Central memory CD8-positive, alpha-beta T cell (primary cell): ENCODE data around the gene PPM1L.

Source experiments
- ATAC-seq: fragments of 150-1000 bp; cut with Tn5 transposase; replicated peaks from 2 replicates; pipeline ENCODE4 v1.10.0; 2022; ENCODE audit warnings: mild to moderate bottlenecking, moderate FRiP score, moderate number of reproducible peaks; ENCODE audit not compliant: poor library complexity, severe bottlenecking; ENCODE audit errors: extremely low read depth
- DNase-seq, 2 donors: peaks; one replicate each; pipeline ENCODE4 v3.0.0; 2021; ENCODE audit warnings: low spot score in 2 of 2
- H3K27ac Mint-ChIP-seq: one replicate; pipeline ENCODE4 v1.8.0; 2022; ENCODE audit warnings: low read depth, mild to moderate bottlenecking, moderate library complexity, mixed read lengths
- H3K27me3 Mint-ChIP-seq: one replicate; pipeline ENCODE4 v1.8.0; 2022; ENCODE audit warnings: mixed read lengths
- H3K36me3 Mint-ChIP-seq: one replicate; pipeline ENCODE4 v1.8.0; 2022; ENCODE audit warnings: mild to moderate bottlenecking, moderate library complexity, mixed read lengths; ENCODE audit not compliant: insufficient read depth
- H3K4me1 Mint-ChIP-seq: one replicate; pipeline ENCODE4 v1.8.0; 2022; ENCODE audit warnings: mixed read lengths
- H3K4me3 Mint-ChIP-seq: one replicate; pipeline ENCODE4 v1.8.0; 2022; ENCODE audit warnings: mild to moderate bottlenecking, moderate library complexity, mixed read lengths
- H3K9me3 Mint-ChIP-seq: one replicate; pipeline ENCODE4 v1.8.0; 2022; ENCODE audit warnings: mixed read lengths

The PPM1L gene

DNA sequence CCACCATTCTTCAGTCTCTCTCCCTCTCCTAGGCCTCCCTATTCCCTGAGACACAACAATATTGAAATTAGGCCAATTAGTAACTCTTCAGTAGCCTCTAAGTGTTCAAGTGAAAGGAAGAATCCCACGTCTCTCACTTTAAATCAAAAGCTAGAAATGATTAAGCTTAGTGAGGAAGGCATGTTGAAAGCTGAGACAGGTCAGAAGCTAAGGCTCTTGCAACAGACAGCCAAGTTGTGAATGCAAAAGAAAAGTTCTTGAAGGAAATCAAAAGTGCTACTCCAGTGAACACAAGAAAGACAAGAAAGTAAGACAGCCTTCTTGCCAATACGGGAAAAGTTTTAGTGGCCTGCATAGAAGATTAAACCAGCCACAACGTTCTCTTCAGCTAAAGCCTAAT, 41.3 kb downstream of the PPM1L start:
- Mint-ChIP-seq H3K9me3 (no peaks in the 10 kb centered on the region), H3K27me3 (peaks cover 10% of the 10 kb centered on the region), H3K4me1 (peaks cover 11% of the 10 kb centered on the region), H3K4me3 (no peak overlapping the region), H3K27ac (no peak overlapping the region), H3K36me3 (no peaks in the 10 kb centered on the region)
- ATAC-seq (no peak), DNase-seq (no peak)

DNA sequence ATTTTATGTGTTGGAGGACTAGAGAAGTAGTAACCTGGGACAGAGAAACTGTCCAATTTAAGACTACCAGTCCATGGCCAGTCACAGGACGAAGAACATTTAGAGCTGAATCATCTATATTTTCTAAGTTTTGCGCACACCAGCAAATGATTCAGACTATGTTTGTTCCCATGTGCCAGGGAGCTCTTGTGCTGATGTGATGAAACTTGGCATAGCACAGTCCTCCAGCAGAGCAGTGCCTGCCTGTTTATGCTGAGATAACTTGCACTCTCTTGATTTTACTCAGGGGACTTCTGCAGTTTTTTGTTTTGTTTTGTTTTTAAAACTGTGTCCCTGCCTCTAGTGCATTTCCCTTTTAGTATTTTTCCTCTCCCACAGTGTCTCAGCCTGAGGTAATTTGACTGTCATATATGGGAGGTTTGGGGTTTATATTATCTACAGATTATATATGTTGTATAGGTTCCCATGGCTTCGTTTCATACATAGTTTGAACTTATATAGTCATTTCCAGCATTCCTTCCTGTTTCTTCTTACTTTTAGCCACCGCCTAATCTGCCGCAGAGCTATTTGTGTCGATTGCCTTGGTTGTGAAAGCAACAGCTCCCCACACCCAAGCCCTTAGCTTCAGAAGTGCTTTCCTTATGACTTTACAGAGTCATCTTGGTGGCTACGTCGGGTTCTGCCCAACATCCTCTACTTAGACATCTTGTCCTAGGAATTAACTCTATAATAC, 45.5 kb downstream of the PPM1L start:
- Mint-ChIP-seq H3K27me3 (no peaks in the 10 kb centered on the region), H3K9me3 (no peaks in the 10 kb centered on the region), H3K27ac (peak overlapping the region; percentile 56), H3K4me1 (peaks cover 12% of the 10 kb centered on the region), H3K4me3 (peak overlapping the region; percentile 60), H3K36me3 (peaks cover 3% of the 10 kb centered on the region)
- no peak for DNase-seq
- peak; percentile 76 for ATAC-seq

DNA sequence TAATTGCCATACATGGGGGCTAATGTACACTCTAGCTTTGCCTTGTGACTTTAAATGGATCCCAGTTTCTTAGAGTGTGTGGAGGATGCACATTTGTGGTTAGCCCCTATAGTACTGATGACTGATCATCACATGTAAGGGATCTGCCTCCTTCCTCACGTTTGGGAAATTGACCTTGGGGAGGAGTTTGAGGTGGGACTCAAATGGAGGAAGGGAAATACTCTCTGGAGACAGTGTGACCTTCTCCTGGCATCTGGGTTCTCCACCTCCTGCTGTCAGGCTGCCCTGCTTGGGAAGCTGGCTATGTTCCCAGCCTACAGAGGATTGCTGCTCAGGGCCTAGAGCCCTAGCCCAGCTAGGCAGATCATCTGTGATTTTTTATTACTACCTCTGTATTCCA, 48.7 kb downstream of the PPM1L start:
- H3K4me3 Mint-ChIP-seq = no peak overlapping the region
- no peak for ATAC-seq
- H3K4me1 Mint-ChIP-seq = peaks cover 12% of the 10 kb centered on the region
- no peak overlapping the region for H3K27ac Mint-ChIP-seq
- no peaks in the 10 kb centered on the region for H3K9me3 Mint-ChIP-seq
- DNase-seq = no peak
- peaks cover 3% of the 10 kb centered on the region for H3K36me3 Mint-ChIP-seq
- H3K27me3 Mint-ChIP-seq = no peaks in the 10 kb centered on the region

DNA sequence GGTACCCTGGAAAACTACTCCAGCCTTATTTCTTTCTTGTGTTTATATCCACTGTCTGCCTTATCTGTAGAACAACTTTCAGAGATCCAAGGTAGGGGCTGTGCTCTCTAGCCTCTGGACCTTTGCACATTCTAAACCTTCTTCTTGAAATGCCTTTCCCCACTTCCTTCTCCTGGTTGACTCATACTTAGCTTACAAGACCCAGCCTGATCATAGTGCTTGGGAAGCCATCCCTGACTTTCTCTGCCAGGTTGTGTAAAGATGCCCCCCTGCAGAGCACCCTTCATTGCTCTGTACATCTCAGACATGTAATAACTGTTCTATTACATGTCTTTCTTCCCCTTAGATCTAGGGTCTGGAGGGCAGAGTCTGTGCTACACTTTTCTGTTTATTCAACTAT, 50.1 kb downstream of the PPM1L start:
- Mint-ChIP-seq H3K27me3 (no peaks in the 10 kb centered on the region), H3K4me1 (peaks cover 12% of the 10 kb centered on the region), H3K4me3 (no peak overlapping the region), H3K9me3 (no peaks in the 10 kb centered on the region), H3K27ac (no peak overlapping the region), H3K36me3 (peaks cover 3% of the 10 kb centered on the region)
- DNase-seq (no peak), ATAC-seq (no peak)

DNA sequence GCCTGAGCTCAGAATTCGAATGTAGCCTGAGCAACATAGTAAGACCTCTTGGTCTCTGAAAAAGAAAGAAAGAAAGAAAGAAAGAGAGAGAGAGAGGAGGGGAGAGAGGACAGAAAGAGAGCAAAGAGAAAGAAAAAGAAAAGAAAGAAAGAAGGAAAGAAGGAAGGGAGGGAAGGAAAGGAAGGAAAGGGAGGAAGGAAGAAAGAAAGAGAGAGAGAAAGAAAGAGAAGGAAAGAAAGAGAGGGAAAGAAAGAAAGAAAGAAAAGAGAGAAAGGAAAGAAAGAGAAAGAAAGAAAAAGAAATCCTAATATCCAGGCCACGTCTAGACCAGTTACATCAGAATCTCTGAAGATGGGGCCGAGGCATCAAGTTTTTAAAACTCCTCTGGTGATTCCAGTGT, 50.7 kb downstream of the PPM1L start:
- DNase-seq = no peak
- Mint-ChIP-seq H3K36me3 (peaks cover 3% of the 10 kb centered on the region), H3K4me1 (peaks cover 7% of the 10 kb centered on the region), H3K27ac (no peak overlapping the region), H3K4me3 (no peak overlapping the region), H3K9me3 (no peaks in the 10 kb centered on the region), H3K27me3 (no peaks in the 10 kb centered on the region)
- ATAC-seq = no peak

DNA sequence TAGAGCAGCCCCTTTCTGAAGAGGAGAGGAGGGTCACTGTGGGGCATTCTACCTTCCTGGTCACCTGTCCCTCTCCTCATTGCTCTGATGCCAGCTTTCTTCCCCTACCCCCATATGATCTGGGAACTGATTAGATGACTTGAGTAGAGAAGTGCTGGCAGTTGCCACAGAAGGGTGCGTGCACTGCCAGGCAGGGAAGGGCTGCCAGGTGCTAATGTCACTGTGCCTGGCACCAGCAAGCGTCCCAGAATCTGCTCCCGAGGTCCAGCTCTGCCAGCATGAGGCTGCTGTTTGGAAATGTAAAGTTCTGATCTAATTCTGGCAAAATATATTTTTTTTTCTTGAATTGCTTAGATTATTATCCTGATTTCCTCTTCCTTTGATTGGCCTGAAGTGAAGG, 52.8 kb downstream of the PPM1L start:
- peaks cover 3% of the 10 kb centered on the region for H3K36me3 Mint-ChIP-seq
- ATAC-seq (no peak), DNase-seq (no peak)
- no peaks in the 10 kb centered on the region for H3K27me3 Mint-ChIP-seq
- H3K4me3 Mint-ChIP-seq = no peak overlapping the region
- no peaks in the 10 kb centered on the region for H3K9me3 Mint-ChIP-seq
- no peak overlapping the region for H3K27ac Mint-ChIP-seq
- peaks cover 6% of the 10 kb centered on the region for H3K4me1 Mint-ChIP-seq

DNA sequence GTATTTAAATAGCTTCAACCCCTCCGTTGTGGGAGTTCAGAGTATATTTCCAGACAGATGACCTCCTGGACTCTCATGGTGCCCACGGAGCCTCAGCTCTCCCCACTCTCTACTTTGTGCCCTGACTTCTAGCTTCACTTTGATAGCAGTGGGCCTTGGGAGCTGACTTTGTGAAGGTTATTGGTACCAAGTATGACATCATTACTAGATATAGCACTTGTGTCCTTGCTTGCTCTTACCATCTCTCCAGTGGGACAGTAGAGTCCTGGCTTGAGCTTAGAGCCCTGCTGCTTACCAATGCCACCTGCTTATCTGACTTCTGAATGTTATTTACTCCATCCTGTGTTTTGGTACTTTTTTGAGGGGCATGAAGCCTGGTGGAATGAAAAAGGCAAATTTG, 53.4 kb downstream of the PPM1L start:
- H3K27ac Mint-ChIP-seq = no peak overlapping the region
- H3K9me3 Mint-ChIP-seq = no peaks in the 10 kb centered on the region
- H3K27me3 Mint-ChIP-seq = no peaks in the 10 kb centered on the region
- H3K4me1 Mint-ChIP-seq = peaks cover 6% of the 10 kb centered on the region
- no peak overlapping the region for H3K4me3 Mint-ChIP-seq
- peaks cover 3% of the 10 kb centered on the region for H3K36me3 Mint-ChIP-seq
- DNase-seq (no peak), ATAC-seq (no peak)

DNA sequence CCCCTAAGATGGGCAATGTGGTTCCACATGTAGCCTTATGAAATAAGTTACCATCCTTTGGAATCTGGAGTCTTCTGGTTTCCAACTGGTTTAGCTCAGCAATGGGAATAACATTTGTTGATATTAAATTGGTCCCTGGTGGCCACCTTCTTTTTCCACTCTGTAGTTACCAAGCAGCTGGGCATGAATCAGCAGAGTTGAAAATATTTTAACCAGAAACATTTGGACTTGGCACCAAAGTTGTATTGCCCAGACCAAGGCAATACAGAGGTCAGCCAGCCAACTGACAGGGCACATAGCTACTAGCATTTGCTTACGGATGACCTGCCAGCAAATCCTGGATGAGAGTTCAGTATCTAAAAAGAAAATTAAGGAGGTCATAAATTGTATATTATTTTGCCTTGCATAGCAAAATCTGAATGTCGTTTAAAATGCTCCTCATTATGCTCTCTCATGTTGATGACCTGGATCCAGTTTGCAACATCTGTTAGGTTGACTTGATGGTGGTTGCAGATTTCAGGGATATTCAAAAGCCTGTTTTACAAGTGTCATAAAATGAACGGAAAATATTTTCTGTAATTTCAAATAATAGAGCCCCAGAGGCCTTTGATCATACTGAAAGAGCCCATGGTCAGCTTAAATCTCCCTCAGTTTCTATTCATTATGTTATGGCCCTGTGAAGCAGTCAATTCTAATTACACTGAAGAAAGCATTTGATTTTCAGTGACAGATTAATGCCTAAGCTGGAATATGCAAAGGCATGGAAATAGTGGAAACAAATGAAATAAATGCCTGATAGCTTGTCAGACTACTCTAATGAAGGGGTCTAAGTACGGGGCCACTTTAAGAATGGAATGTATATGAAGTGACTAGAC, 54.6 kb downstream of the PPM1L start:
- no peaks in the 10 kb centered on the region for H3K9me3 Mint-ChIP-seq
- H3K27me3 Mint-ChIP-seq = no peaks in the 10 kb centered on the region
- H3K4me3 Mint-ChIP-seq = no peak overlapping the region
- no peak for DNase-seq
- H3K27ac Mint-ChIP-seq = no peak overlapping the region
- H3K36me3 Mint-ChIP-seq = no peaks in the 10 kb centered on the region
- ATAC-seq = no peak
- H3K4me1 Mint-ChIP-seq = peaks cover 6% of the 10 kb centered on the region

DNA sequence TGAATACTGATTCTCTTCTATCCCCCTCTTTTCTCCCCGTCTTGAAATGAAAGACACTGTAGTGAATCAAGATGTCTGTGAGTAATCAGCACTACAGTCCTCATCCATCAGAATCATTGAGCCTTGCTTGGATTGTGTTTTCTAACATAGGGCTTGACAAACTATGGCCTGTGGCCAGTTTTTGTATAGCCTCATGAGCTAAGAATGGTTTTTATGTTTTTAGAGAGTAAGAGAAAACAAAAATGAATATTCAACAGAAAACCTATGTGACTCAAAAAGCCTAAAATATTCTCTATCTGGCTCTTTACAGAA, 55.2 kb downstream of the PPM1L start:
- Mint-ChIP-seq H3K27ac (no peak overlapping the region), H3K9me3 (no peaks in the 10 kb centered on the region), H3K4me3 (no peak overlapping the region), H3K27me3 (no peaks in the 10 kb centered on the region), H3K36me3 (no peaks in the 10 kb centered on the region), H3K4me1 (peaks cover 6% of the 10 kb centered on the region)
- no peak for ATAC-seq
- DNase-seq = no peak

DNA sequence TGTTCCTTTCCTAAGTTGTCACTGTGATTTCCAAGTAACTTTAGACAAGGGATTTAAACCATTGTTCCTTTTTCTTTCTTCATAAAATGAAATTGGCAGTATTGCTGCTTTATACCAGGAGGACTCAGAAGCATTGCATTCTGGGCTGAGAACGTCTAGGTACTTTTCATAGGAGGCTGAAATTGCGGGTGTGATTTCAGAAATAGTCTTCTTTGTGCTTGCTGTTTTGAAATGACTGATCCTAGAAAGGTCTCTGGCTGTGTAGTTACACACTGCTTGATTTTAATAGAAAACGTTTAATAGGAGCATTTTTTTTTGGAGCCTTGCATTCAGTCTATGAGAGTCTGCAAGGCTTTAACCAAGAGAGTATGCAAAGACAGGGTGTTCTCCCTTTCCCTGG, 56.3 kb downstream of the PPM1L start:
- Mint-ChIP-seq H3K4me3 (no peak overlapping the region), H3K36me3 (no peaks in the 10 kb centered on the region), H3K9me3 (no peaks in the 10 kb centered on the region), H3K27ac (no peak overlapping the region), H3K27me3 (no peaks in the 10 kb centered on the region), H3K4me1 (peaks cover 6% of the 10 kb centered on the region)
- ATAC-seq = no peak
- DNase-seq = no peak

DNA sequence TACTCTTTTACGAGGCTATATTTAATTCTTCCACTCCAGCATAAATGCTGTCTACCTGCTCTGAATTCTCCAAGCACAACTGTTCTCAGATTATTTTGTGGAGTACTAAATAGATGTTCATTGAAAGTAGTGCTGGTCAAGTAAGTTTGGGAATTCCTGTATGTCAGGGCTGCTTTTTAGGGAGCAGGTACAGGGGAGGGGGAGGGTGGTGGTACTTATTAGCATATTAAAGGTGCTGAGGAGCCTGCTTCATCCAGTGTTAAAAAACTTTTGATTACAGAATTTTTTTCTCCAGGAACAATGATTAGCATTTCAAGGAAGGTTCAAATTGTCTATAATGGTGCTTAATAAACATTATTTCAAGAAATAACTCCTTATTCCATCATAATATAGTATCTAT, 59.2 kb downstream of the PPM1L start:
- no peak for ATAC-seq
- H3K36me3 Mint-ChIP-seq = no peaks in the 10 kb centered on the region
- H3K4me1 Mint-ChIP-seq = peaks cover 6% of the 10 kb centered on the region
- H3K9me3 Mint-ChIP-seq = no peaks in the 10 kb centered on the region
- no peak for DNase-seq
- H3K4me3 Mint-ChIP-seq = no peak overlapping the region
- H3K27me3 Mint-ChIP-seq = no peaks in the 10 kb centered on the region
- no peak overlapping the region for H3K27ac Mint-ChIP-seq

DNA sequence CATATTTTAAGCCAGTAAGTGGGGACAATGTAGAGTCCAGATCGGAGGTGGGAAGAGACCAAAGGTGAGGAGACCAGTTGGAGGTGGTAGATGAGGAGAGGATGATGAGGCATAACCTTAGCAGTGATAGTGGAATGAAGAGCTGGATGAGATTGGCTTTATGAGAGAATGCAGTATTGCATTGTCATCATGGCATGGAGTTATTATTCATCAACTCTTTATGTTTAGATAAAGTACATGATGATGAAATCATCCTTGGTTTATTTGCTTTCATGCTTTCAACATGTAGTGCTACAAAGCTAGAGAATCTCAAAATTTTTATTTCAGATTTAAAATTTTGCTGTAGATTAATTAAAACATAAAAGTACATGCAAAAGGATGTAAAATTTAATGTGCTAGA, 64.0 kb downstream of the PPM1L start:
- H3K36me3 Mint-ChIP-seq = no peaks in the 10 kb centered on the region
- no peak for ATAC-seq
- no peaks in the 10 kb centered on the region for H3K27me3 Mint-ChIP-seq
- no peak overlapping the region for H3K4me3 Mint-ChIP-seq
- DNase-seq = no peak
- H3K4me1 Mint-ChIP-seq = no peaks in the 10 kb centered on the region
- H3K27ac Mint-ChIP-seq = no peak overlapping the region
- no peaks in the 10 kb centered on the region for H3K9me3 Mint-ChIP-seq

DNA sequence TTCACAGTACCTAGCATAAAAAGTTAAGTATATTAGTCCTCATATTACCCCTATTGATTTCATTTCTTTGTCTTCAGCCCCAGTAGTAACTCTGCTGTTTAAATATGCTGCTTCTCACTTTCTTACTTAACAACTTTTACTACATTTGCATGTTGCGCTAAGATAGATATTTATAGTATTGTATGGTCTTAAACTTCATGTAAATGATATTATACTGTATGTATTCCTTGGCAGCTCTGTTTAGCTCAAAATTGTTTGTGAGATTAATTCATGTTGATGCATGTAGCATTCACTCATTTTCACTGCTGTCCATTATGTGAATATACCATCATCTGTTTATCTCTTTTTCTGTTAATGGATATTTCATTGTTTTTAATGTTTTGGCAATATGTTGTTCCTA, 64.4 kb downstream of the PPM1L start:
- no peak overlapping the region for H3K27ac Mint-ChIP-seq
- DNase-seq = no peak
- H3K36me3 Mint-ChIP-seq = no peaks in the 10 kb centered on the region
- H3K4me1 Mint-ChIP-seq = no peaks in the 10 kb centered on the region
- ATAC-seq = no peak
- no peaks in the 10 kb centered on the region for H3K9me3 Mint-ChIP-seq
- no peaks in the 10 kb centered on the region for H3K27me3 Mint-ChIP-seq
- no peak overlapping the region for H3K4me3 Mint-ChIP-seq
